Bronchial epithelial cell (primary cell): Measurements from ENCODE around the gene ADSS1. TPM values are rescaled to one million over a fixed set of nuclear protein-coding genes. Genes with fewer than 3 reads are reported as not detected.

Experiments
- DNase-seq: peaks from one replicate; pipeline ENCODE4 v3.0.0-alpha.2; 2010; ENCODE audit warnings: low read depth
- FAIRE-seq: peaks from 2 replicates; lab custom pipeline; 2011; peaks lifted over from hg19 to GRCh38; lab: Jason Lieb, UNC
- H3K27me3 ChIP-seq: 2 replicates; pipeline ENCODE4 v1.5.1; 2011; ENCODE audit warnings: low read length; ENCODE audit not compliant: control insufficient read depth, insufficient read depth
- H3K36me3 ChIP-seq: 2 replicates; pipeline ENCODE4 v1.5.1; 2011; ENCODE audit warnings: low read length; ENCODE audit not compliant: control insufficient read depth, insufficient read depth
- H3K4me3 ChIP-seq: 2 replicates; pipeline ENCODE4 v1.5.1; 2011; ENCODE audit warnings: mild to moderate bottlenecking, low read depth, low read length, control low read depth
- CTCF ChIP-seq: IDR thresholded peaks from 2 replicates; pipeline ENCODE4 v1.5.1; 2011; ENCODE audit warnings: mild to moderate bottlenecking, moderate library complexity, low read length, control low read depth, inconsistent platforms; ENCODE audit not compliant: insufficient read depth, severe bottlenecking
- total RNA-seq: library from RNA; depleted of rRNA; stranded (reverse); fragments of >200 nt; gene quantifications from 2 replicates; pipeline ENCODE4 v1.2.1, GENCODE V29; 2014

ADSS1 gene
- total RNA-seq, 1 donor from 2014 or later, result 18.2 TPM

DNA sequence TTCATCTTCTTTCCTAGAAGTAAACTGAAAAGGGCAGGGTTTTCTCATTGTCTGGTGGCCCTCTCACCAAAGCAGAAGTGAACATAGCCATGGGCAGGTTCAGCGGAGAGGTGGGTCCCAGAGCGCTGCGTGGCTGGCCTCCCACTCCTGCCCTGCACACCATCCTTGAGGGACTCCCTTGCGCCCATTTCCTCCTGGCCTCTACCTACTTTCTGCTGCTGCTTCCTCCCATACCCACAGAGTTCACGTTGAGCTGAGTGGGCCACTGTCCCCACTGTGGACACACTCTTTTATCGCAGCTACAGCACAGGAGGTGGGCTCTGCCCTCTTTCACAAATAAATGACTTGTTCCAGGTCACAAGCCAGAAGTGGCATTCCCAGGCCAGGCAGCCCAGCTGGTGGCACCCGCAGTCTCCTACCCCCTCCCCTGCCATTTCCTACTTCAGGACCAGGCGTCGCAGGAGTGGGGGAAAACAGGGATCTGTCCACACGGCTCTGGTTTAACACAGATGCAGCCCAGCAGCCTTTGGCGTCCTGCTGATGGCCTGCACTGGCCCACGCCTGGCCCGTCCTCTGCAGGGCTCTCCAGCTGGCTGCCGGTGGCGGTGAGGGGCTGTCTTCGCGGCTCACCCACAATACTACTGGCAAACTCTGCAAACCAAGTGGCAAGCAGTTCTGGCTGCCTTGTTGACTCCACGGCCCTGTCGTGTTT, 33.8 kb downstream of the ADSS1 start:
- no peaks in the 10 kb centered on the region for H3K27me3 ChIP-seq
- no peak overlapping the region for H3K4me3 ChIP-seq
- FAIRE-seq (no peak), DNase-seq (no peak)
- no peak for TF ChIP-seq CTCF
- H3K36me3 ChIP-seq, result peaks cover 36% of the 10 kb centered on the region

GRCh38 chr14:104758981-104759969, 35.2 kb downstream of the ADSS1 start:
- peaks cover 36% of the 10 kb centered on the region for H3K36me3 ChIP-seq
- no peaks in the 10 kb centered on the region for H3K27me3 ChIP-seq
- no peak for TF ChIP-seq CTCF
- H3K4me3 ChIP-seq, result no peak overlapping the region
- peak; percentile 79 for FAIRE-seq
- no peak for DNase-seq

GRCh38 chr14:104765517-104765916, 41.5 kb downstream of the ADSS1 start:
- Histone ChIP-seq H3K36me3 (no peaks in the 10 kb centered on the region), H3K4me3 (no peak overlapping the region), H3K27me3 (no peaks in the 10 kb centered on the region)
- no peak for DNase-seq
- no peak for TF ChIP-seq CTCF
- FAIRE-seq, result no peak

- DNase-seq (no peak), FAIRE-seq (no peak)
- no peak for TF ChIP-seq CTCF
- H3K36me3 ChIP-seq, result no peaks in the 10 kb centered on the region
- H3K27me3 ChIP-seq, result no peaks in the 10 kb centered on the region
- no peak overlapping the region for H3K4me3 ChIP-seq
These were observed 42.3 kb downstream of the ADSS1 start for GRCh38 chr14:104766256-104766862.

- no peak for FAIRE-seq
- H3K36me3 ChIP-seq, result peaks cover 6% of the 10 kb centered on the region
These were observed 43.0 kb downstream of the ADSS1 start for GRCh38 chr14:104766863-104767633.

More at GRCh38 chr14:104766863-104767633, 43.0 kb downstream of the ADSS1 start:
- H3K27me3 ChIP-seq, result no peaks in the 10 kb centered on the region
- TF ChIP-seq CTCF, result no peak
- no peak overlapping the region for H3K4me3 ChIP-seq
- DNase-seq, result no peak
